PC-3 (cell line): Measurements from ENCODE around the gene GBA3. TPM values are rescaled to one million over a fixed set of nuclear protein-coding genes. Genes with fewer than 3 reads are reported as not detected.

Source experiments
- ATAC-seq: fragments of 200-7000 bp; cut with Tn5 transposase; 2 replicates; pipeline ENCODE4 v1.9.1; 2020; ENCODE audit warnings: mild to moderate bottlenecking, moderate library complexity
- BruUV-seq: library from RNA; stranded (reverse); fragments of 400-500 nt; replicated peaks from 2 replicates; lab custom pipeline; 2021; lab: Mats Ljungman, UMichigan
- CTCF ChIA-PET: fragments of 300-600 bp; sonication (Branson Sonifier 250); formaldehyde crosslinking; loops from one replicate; lab custom pipeline; 2022; ENCODE audit warnings: antibody characterized with exemption; lab: Charles Lee
- POLR2A ChIA-PET: fragments of 300-600 bp; sonication (Branson Sonifier 250); formaldehyde crosslinking; loops from one replicate; lab custom pipeline; 2022; ENCODE audit warnings: antibody characterized with exemption; ENCODE audit not compliant: unreplicated experiment; lab: Charles Lee
- DNase-seq: peaks from one replicate; pipeline ENCODE4 v3.0.0-alpha.2; 2015
- H2AFZ ChIP-seq: fragments of 300-600 bp; sonication (generic); 2 replicates; pipeline ENCODE4 v1.6.0; 2016; ENCODE audit warnings: antibody characterized with exemption, low read length
- H3F3A ChIP-seq: fragments of 300-600 bp; sonication (generic); one replicate; pipeline ENCODE4 v1.6.0; 2017; ENCODE audit warnings: antibody characterized with exemption, low read length, control low read depth, mild to moderate bottlenecking; ENCODE audit not compliant: unreplicated experiment
- H3K27ac ChIP-seq: fragments of 300-600 bp; sonication (generic); 2 replicates; pipeline ENCODE4 v1.5.1; 2016; ENCODE audit warnings: mild to moderate bottlenecking, low read length
- H3K27me3 ChIP-seq: fragments of 300-600 bp; sonication (generic); 2 replicates; pipeline ENCODE4 v1.6.1; 2016; ENCODE audit warnings: low read length, mixed read lengths
- H3K36me3 ChIP-seq: fragments of 300-600 bp; sonication (generic); 2 replicates; pipeline ENCODE4 v1.6.1; 2016; ENCODE audit warnings: low read depth, mixed run types, low read length, mixed read lengths
- H3K4me1 ChIP-seq: fragments of 300-600 bp; sonication (generic); 2 replicates; pipeline ENCODE4 v1.5.1; 2016; ENCODE audit warnings: low read length; ENCODE audit not compliant: insufficient read depth
- H3K4me2 ChIP-seq: fragments of 300-600 bp; sonication (generic); 2 replicates; pipeline ENCODE4 v1.6.0; 2016; ENCODE audit warnings: low read length
- H3K4me3 ChIP-seq: fragments of 300-600 bp; sonication (generic); 2 replicates; pipeline ENCODE4 v1.5.1; 2016; ENCODE audit warnings: mild to moderate bottlenecking, low read length, mixed read lengths
- H3K79me2 ChIP-seq: fragments of 300-600 bp; sonication (generic); 2 replicates; pipeline ENCODE4 v1.6.1; 2017; ENCODE audit warnings: low read length, mixed read lengths
- H3K9ac ChIP-seq: fragments of 300-600 bp; sonication (generic); 2 replicates; pipeline ENCODE4 v1.6.0; 2016; ENCODE audit warnings: mild to moderate bottlenecking, low read length
- H3K9me2 ChIP-seq: fragments of 300-600 bp; sonication (generic); replicated peaks from 2 replicates; pipeline ENCODE4 v1.6.1; 2016; ENCODE audit warnings: mixed run types, low read length, mixed read lengths
- H3K9me3 ChIP-seq: fragments of 300-600 bp; sonication (generic); 2 replicates; pipeline ENCODE4 v1.6.1; 2016; ENCODE audit warnings: low read length, mixed read lengths
- H4K20me1 ChIP-seq: fragments of 300-600 bp; sonication (generic); 2 replicates; pipeline ENCODE4 v1.6.1; 2016; ENCODE audit warnings: low read length, mixed read lengths
- EZH2 ChIP-seq: fragments of 300-600 bp; sonication (generic); IDR thresholded peaks from one replicate; pipeline ENCODE4 v1.6.1; 2017; ENCODE audit warnings: antibody characterized with exemption, mild to moderate bottlenecking, low read length; ENCODE audit not compliant: unreplicated experiment
- EZH2phosphoT487 ChIP-seq: fragments of 300-600 bp; sonication (generic); IDR thresholded peaks from 2 replicates; pipeline ENCODE4 v1.6.1; 2018; ENCODE audit warnings: mild to moderate bottlenecking, antibody characterized with exemption, low read length, borderline replicate concordance
- intact Hi-C: fragments of 100-400 bp; cut with micrococcal nuclease; formaldehyde crosslinking; loops from 2 replicates; pipeline ENCODE4 v1.9.0; 2023
- total RNA-seq: library from RNA; depleted of rRNA; stranded (reverse); fragments of >200 nt; gene quantifications from 2 replicates; pipeline ENCODE4 v1.2.3, GENCODE V29; 2014
- TF ChIP-seq, protein P1 (sequence below): fragments of 300-600 bp; sonication (generic); conservative IDR thresholded peaks from 2 replicates; pipeline ENCODE4 v1.5.1; 2017; ENCODE audit warnings: antibody characterized with exemption, low read depth, mild to moderate bottlenecking, low read length

GBA3 gene
- total RNA-seq, 1 experiment from 2014 or later, result not detected

DNA sequence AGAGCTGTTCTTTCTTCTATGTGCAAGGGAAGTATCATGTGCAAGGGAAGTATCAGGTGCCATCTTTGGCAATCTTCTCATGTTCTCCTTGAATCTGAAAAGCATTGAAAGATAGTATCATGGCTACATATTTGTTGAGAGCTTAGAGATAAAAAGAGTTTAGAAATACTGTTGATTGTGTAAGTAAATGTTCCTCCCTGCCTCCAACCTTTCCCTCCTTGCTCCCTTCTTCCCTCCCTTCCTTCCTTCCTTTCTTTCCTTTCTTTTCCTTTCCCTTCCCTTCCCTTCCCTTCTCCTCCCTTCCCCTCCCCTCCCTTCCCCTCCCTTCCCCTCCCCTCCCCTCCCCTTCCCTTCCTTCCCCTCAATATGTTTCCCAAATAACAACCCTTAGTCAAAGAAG lies 108.7 kb downstream of the GBA3 start:
- Histone ChIP-seq H3K9me3 (no peaks in the 10 kb centered on the region), H3K4me3 (no peak overlapping the region), H2AFZ (no peak overlapping the region), H4K20me1 (no peaks in the 10 kb centered on the region), H3K27me3 (peaks cover 16% of the 10 kb centered on the region), H3K27ac (no peak overlapping the region), H3K79me2 (no peaks in the 10 kb centered on the region), H3K4me2 (no peak overlapping the region), H3K36me3 (no peaks in the 10 kb centered on the region), H3K9me2 (no peaks in the 10 kb centered on the region), H3K9ac (no peak overlapping the region), H3K4me1 (no peaks in the 10 kb centered on the region), H3F3A (no peaks in the 10 kb centered on the region)
- DNase-seq (no peak), ATAC-seq (no peak)
- intact Hi-C loops, result no loop called here
- TF ChIP-seq EZH2phosphoT487 (no peak), EZH2 (no peak)
- TF ChIP-seq, protein P1, sequence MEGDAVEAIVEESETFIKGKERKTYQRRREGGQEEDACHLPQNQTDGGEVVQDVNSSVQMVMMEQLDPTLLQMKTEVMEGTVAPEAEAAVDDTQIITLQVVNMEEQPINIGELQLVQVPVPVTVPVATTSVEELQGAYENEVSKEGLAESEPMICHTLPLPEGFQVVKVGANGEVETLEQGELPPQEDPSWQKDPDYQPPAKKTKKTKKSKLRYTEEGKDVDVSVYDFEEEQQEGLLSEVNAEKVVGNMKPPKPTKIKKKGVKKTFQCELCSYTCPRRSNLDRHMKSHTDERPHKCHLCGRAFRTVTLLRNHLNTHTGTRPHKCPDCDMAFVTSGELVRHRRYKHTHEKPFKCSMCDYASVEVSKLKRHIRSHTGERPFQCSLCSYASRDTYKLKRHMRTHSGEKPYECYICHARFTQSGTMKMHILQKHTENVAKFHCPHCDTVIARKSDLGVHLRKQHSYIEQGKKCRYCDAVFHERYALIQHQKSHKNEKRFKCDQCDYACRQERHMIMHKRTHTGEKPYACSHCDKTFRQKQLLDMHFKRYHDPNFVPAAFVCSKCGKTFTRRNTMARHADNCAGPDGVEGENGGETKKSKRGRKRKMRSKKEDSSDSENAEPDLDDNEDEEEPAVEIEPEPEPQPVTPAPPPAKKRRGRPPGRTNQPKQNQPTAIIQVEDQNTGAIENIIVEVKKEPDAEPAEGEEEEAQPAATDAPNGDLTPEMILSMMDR, result no peak
- ChIA-PET CTCF (no interaction called here), POLR2A (no interaction called here)
- BruUV-seq, result no TSS peak

DNA sequence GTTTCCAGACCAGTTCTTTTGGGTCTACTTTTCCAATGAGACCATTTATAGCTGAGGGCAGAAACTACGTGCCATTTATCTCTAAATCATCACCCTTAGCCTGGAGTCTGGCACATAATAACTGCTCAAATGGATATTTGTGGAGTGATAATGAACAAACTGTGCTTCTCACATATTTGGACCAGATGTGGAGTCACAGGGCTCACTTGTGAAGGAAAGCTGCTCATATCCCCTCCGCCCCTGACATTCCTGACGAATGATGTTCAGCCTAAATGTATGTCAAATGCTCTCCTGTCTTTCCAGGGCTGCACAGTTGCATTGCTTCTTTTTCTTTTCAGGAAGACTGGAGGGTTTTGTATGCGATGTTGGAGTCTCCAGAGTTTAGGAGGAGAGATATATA lies 110.1 kb downstream of the GBA3 start:
- TF ChIP-seq EZH2phosphoT487 (no peak), EZH2 (no peak)
- TF ChIP-seq, protein P1, result no peak
- H2AFZ ChIP-seq, result no peak overlapping the region
- DNase-seq, result no peak
- H3K9me3 ChIP-seq, result no peaks in the 10 kb centered on the region
- H3K4me3 ChIP-seq, result no peak overlapping the region
- no peak overlapping the region for H3K27ac ChIP-seq
- H3K9ac ChIP-seq, result no peak overlapping the region
- H3K4me2 ChIP-seq, result no peak overlapping the region
- peaks cover 16% of the 10 kb centered on the region for H3K27me3 ChIP-seq
- H3K79me2 ChIP-seq, result no peaks in the 10 kb centered on the region
- H3K9me2 ChIP-seq, result no peaks in the 10 kb centered on the region
- no peak for ATAC-seq
- intact Hi-C loops, result no loop called here
- no peaks in the 10 kb centered on the region for H3K4me1 ChIP-seq
- H3K36me3 ChIP-seq, result no peaks in the 10 kb centered on the region
- ChIA-PET CTCF (no interaction called here), POLR2A (no interaction called here)
- no peaks in the 10 kb centered on the region for H4K20me1 ChIP-seq
- BruUV-seq, result no TSS peak
- no peaks in the 10 kb centered on the region for H3F3A ChIP-seq

DNA sequence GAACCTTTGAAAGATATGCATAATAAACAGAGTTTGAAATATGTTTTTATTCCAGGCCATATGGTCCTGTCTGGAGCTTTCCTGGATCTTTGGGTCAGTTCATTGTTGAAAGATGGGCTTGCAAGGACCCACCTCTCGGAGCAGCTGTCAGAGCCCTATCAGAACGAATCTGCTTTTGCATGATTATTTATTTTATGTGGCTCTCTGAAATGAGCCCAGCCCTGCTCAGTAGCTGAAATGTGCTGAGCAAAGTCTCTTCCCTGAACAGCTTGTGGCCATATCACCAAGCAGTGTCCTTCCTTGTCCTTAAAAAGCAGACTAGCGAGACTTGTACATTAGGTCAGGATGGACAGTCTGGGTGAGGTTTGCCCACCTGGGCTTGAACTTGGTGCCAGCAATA lies 110.8 kb downstream of the GBA3 start:
- H3K9me3 ChIP-seq, result no peaks in the 10 kb centered on the region
- intact Hi-C loops, result no loop called here
- DNase-seq (no peak), ATAC-seq (no peak)
- no peaks in the 10 kb centered on the region for H3F3A ChIP-seq
- H4K20me1 ChIP-seq, result no peaks in the 10 kb centered on the region
- ChIA-PET CTCF (no interaction called here), POLR2A (no interaction called here)
- BruUV-seq, result no TSS peak
- H3K36me3 ChIP-seq, result no peaks in the 10 kb centered on the region
- no peak overlapping the region for H2AFZ ChIP-seq
- H3K4me1 ChIP-seq, result no peaks in the 10 kb centered on the region
- TF ChIP-seq EZH2phosphoT487 (no peak), EZH2 (no peak)
- TF ChIP-seq, protein P1, result no peak
- H3K4me3 ChIP-seq, result no peak overlapping the region
- no peaks in the 10 kb centered on the region for H3K9me2 ChIP-seq
- H3K9ac ChIP-seq, result no peak overlapping the region
- H3K79me2 ChIP-seq, result no peaks in the 10 kb centered on the region
- peaks cover 21% of the 10 kb centered on the region for H3K27me3 ChIP-seq
- no peak overlapping the region for H3K4me2 ChIP-seq
- H3K27ac ChIP-seq, result no peak overlapping the region
